Hematopoietic multipotent progenitor cell treated with erythropoietin and hydrocortisone succinate and interleukin-3 and kit ligand, for 15 days (in vitro differentiated cells): ENCODE measurements around the gene EEFSEC.

ENCODE experiments used
- DNase-seq: peaks from one replicate; pipeline ENCODE4 v3.0.0-alpha.2; 2015; ENCODE audit warnings: low spot score

Gene EEFSEC, protein sequence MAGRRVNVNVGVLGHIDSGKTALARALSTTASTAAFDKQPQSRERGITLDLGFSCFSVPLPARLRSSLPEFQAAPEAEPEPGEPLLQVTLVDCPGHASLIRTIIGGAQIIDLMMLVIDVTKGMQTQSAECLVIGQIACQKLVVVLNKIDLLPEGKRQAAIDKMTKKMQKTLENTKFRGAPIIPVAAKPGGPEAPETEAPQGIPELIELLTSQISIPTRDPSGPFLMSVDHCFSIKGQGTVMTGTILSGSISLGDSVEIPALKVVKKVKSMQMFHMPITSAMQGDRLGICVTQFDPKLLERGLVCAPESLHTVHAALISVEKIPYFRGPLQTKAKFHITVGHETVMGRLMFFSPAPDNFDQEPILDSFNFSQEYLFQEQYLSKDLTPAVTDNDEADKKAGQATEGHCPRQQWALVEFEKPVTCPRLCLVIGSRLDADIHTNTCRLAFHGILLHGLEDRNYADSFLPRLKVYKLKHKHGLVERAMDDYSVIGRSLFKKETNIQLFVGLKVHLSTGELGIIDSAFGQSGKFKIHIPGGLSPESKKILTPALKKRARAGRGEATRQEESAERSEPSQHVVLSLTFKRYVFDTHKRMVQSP

DNA sequence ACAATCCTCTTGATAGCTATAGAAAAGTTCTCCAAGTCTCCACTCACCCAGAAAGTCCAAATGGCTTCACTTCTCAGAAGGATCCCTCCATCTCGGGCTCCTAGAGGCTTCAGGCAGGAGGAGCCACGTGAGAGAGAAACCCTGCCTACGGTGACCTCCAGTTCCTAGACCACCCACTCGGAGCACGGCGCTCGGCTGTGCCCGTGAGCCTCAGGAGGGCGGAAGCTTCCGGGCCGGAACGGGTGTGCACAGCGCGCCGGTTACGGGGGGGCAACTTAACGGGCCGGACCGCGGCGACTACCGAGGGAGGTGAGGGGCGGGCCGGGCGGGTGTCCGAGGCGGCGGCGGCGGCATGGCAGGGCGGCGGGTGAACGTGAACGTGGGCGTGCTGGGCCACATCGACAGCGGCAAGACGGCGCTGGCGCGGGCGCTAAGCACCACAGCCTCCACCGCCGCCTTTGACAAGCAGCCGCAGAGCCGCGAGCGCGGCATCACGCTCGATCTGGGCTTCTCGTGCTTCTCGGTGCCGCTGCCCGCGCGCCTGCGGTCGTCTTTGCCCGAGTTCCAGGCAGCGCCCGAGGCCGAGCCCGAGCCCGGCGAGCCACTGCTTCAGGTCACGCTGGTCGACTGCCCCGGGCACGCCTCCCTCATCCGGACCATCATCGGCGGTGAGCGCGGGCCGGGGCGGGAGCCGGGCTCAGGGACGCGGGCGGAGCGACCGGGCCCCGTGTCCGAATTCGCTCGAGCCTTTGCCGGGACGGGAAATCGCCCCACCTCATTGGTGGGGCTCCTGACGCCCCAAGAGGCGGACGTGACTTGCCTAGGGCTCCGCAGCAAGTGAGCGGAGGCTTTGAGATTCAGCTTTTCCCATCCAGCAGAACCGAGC, at the start of gene EEFSEC:
Gene EEFSEC, plus strand, starts transcription at position 326 of the 886 bp plus-strand sequence. Its CDS starts 27 bp downstream, at position 353.
- DNase-seq, result peak; percentile 76

DNA sequence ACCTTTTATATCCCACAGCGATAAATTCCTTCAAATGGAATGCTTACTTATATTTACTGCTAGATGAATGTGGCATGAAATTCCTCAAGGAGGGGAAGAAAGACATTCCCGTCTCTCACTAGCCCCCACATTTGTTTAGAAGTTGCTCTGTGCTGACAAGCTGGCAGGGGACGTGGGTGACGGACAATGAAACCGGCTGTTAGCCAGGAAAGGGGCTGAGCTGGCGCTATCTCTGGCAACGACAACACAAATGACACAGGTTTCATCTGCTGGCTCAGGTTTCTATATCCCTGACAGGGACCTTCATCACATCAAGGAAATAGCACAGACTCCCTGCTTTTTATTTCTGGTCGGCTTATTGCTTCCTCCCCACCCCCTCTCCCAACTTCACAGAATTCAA, 45.4 kb upstream of the EEFSEC start:
- DNase-seq, result no peak

DNA sequence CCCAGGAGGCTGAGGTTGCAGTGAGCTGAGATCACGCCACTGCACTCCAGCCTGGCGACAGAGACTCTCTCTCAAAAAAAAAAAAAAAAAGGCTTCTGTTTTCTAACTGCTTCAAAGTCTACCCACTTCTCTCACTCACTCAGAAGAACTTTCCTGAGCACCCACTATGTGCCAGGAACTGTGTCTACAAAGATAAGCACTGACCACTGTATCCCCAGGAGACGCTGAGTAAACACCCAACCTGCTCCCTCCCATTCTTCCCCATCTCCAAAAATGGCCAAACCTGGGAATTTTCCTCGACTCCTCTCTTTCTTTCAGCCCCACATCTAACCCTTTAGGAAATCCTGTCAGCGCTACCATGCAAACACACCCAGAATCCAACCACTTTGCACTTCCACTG, 42.1 kb upstream of the EEFSEC start:
- no peak for DNase-seq

DNA sequence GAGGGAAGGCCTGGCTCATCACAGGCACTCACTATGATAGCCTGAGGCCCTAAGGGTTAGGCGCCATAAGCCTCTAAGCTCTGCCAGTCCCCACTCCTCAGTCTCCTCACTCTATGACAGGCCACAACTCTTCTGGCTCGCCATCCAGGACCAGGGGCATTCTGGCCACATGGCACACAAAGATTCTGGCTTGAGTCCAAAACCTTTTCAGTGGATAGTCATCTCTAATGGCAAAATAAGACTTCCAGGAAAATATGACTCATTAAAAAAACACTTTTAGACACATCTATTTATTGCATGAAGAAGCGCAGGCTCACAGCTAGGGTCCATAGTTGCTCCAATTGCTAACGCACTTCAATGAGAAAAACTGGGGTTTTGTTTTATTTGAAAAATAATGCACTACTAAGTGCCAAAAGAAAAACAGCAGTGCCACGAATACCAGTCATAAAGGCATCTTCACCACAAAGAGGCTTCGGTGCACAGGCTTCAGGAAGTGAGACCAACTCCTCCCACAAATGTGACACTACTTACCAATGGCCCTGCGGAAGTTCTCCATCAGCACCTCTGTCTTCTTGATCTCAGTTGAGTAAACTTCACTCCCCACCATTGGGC, 40.8 kb upstream of the EEFSEC start:
- DNase-seq, result peak; percentile 50

DNA sequence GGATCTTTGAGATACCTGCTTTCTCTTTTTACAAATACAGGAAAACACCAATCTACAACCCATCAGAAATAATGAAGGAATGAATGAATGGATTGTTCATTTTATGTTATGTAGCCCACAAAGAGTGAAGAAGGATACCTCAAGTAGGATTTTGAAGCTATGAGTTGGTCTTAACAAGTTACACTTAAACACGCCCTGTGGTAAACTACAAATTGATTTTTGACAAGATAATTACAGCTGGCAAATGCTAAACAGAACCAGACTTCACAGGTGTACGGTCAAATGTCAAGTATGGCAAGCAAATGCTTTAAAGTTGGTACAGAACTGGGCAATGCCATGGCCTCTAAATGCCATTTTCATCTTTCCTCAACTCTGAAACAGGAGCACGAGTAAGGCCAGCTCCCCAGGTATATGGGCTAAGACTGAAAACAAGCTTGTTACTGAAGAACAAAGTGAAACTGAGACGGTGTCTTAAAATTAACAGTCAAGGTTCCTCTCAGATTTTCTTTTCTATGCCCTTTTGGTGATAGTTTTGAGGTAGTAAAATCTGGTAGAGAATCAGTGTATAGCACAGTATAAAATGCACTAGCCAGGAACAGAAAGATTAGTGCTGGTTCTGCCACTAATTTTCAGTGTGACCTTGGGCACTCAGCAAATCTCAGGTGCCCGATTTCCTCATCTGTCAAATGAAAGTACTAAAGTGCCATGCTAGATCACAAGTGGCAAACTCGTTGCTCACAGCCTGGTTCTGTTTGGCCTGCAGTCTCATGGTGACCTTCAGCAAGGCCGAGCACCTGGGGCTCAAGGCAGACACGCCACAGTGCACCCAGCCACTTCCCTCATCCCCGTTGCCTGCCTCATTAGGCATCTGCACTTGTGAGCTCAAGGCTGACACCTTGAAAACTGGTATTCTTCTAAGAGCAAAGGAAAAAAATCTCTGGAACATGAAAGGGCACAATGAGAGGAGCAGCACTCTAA, 39.2 kb upstream of the EEFSEC start:
- DNase-seq, result no peak

DNA sequence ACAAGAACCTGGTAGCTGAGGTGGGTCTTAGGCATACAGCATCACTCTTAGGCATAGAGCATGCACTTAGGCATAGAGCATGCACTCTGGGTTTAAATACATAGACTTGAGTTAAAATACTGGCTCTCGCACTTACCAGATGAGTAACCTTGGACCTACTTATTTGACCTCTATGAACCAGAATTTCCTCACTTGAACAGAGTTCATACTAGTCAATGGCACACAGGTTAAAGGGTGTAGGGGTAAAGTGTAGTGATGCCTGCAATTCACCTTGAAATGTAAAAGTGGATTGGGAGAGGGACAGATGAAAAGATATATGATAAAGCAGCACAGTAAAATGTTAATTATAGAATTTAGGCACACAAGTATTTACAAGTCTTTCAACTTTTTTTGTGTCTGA, 31.3 kb upstream of the EEFSEC start:
- no peak for DNase-seq

DNA sequence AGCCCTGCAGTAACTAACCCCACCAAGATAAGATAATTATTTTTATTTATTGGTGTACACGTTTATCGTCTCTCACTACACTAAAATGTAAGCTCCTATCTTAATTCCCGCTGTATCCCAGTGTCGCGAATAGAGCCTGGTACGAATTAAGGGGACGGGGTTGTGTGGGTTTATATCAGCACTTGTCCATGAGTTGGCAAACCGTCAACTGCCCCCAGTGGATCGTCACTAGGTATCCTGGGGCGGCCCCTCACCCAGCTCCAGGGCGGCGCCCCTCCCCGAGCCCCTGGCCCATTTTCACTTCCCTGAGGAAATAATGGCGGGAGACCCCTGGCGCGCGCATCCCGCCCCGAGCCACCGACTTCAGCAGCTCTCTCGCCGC, 30.1 kb upstream of the EEFSEC start:
- DNase-seq, result no peak

DNA sequence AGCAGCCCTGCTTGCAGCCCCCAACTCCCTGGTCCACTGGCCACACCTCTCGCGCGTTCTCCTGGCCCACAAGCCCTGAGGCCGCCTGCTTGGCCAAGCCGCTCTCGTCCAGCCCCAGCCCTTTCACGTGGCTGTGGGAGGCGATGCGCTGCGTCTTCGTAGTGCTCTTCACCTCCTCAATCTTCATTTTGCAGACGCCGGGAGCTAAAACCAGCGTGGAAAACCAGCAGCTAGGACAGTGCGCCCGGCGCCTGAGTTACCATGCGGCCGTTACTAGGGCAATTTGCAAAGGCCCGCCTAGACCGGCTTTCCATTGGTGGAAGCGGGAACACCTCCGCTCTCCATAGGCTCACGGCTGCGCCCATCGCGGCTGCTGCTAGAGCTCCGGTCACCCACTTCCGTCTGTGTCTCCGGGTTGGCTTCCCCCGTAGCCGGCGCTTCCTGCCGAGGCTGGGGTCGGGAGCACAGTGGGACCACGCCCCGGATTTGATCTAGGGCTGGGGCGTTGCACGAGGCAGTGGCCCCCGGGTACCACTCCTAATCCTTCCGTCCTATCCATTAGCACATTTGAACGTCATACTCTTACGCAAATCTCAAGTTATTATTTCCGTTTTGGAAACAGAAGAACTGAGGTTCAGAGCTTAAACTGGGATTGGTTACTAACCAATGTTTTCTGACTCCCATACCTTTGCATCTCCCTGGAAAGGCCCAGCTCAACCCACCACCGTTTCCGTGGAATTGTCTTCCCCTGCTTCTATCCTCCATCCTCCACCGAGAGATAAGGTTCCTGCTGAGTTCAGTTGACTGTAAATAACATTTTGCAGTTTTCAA, 29.5 kb upstream of the EEFSEC start, which contains the start of gene RUVBL1:
Gene RUVBL1, minus strand, starts transcription at position 275 of the 831 bp plus-strand sequence. Its CDS starts 88 bp downstream, at position 187.
- peak; percentile 94 for DNase-seq

DNA sequence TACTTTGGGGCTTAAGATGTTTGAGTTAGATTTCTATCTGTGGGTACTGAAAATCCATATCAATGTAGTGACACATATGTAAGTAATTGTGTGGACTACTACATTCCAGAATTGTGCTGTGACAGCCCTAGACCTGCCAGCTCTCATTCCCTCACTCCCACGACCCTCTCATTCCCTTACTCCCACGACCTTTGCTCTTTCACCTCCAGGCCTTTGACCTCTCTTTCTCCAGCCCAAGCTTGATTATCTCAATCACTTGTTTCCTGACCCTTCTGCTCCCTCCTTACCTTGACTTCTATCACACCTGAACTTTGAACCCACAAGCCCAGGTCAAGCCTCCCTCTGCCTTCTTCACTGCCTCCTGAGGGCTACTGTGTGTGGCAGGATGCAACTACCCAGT, 26.0 kb upstream of the EEFSEC start:
- DNase-seq, result no peak

DNA sequence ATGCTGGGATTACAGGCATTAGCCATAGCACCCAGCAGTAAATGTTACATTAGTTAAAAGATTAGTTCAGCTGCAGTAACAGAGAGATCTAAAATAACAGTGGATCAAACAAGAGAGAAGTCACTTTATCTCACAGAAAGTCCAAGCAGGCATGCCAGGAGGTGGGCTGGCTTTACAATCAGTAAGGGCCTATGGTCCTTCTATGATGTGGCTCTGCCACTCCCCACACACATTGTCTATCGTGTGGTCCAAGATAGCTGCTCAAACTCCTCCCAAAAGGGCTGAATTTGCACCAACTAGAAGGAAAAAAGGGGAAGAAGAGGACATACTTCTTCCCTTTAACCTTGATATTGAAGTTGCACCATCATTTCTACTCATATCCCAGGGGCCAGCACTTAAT, 25.0 kb upstream of the EEFSEC start:
- peak; percentile 55 for DNase-seq

DNA sequence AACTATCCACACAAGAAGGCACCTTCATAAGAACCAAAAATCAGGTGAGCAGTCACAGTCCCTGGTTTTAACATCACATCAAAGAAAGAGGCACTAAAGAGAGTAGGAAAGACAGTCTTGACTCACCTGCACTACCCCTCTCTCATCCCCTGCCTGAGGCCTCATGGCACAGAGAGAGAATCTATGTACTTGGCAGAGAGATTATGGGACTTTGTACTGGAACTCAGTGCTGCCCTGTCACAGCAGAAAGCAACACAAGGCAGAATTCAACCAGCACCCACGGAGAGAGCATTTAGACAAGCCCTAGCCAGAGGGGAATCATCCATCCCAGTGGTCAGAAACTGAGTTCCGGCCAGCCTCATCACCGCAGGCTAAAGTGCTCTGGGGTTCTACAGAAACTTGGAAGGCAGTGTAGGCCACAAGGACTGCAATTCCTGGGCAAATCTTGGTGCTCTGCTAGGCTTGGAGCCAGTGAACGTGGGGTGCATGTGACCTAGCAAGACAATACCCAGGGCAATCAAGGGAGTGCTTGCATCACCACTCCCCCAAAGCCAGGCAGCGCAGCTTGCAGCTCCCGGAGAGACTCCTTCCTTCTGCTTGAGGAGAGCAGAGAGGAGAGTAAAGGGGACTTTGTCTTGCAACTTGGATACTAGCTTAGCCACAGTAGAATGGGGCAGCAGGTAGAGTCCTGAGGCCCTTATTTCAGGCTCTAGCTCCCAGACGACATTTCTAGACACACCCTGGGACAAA, 21.2 kb upstream of the EEFSEC start:
- no peak for DNase-seq

DNA sequence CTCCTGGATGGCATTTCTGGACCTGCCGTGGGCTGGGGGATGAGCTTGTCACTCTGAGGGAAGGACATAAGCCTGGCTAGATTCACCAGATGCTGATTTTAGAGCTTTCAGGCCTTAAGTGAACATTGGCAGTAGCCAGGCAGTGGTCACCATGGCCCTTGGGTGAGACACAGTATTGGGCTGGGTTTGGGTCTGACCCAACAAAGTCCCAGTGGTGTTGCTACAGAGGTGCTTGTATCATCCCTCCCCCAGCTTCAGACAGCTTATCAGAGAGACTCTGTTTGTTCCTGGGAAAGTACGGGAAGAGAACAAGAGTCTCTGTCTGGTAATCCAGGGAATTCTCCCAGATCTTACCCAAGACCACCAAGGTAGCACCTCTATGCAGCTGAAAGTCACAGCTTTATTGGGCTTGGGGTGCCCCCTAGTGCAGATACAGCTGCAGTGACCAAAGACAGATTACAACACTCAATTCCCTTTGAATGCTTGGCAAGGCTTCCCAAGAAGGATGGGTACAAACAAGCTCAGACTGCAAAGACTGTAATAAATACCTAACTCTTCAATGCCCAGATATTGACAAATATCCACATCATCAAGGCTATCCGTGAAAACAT, 19.9 kb upstream of the EEFSEC start:
- peak; percentile 68 for DNase-seq

DNA sequence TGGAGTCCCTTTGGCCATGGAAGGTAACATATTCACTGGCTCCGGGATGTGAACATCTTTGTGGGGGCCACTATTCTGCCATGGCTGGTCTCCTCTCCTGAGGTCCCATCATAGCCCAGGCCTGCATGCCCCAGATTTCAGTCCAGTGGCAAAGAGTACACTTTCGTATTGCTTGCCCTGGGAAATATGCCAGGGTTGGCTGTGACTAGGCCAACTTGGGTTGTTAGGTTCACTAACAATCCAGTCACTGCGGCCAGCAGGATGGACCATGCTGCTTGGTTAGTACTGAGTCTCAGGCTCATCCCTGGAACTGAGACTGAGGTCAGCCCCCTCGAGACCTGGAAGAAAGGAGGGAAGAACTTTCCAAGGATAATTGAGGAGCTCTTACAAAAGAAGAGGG, 9.8 kb upstream of the EEFSEC start:
- no peak for DNase-seq

DNA sequence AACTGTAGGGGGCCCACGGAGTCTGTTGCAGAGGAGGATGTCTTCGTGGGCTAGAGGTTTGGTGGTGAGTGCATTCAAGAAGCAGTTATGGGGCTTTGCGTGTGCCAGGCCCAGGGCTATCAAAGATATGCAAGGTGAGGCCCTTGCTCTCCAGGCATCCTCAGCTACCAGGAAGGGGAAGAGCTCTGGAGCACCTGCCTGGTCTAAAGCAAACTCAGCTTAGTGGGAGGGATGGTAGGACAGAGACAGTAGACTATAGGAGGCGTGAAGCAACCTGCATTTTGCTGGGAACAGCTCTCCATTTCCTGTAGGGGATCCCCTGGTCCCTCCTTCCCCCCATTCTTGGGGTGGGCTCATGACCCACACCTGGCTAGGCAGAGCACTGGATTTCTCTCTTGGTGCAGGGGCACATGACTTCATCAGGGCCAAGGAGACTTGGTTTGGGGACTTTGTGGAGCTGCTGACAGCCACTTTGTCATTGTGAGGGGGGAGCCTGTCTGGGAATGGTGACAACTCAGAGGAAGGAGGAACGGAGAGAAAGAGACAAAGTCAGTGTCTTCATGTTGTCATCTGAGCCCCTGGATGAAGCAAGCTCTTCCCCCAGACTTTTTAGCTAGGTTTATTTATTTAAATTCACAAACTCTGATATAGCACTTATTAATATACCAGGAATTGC, 8.6 kb upstream of the EEFSEC start:
- no peak for DNase-seq

DNA sequence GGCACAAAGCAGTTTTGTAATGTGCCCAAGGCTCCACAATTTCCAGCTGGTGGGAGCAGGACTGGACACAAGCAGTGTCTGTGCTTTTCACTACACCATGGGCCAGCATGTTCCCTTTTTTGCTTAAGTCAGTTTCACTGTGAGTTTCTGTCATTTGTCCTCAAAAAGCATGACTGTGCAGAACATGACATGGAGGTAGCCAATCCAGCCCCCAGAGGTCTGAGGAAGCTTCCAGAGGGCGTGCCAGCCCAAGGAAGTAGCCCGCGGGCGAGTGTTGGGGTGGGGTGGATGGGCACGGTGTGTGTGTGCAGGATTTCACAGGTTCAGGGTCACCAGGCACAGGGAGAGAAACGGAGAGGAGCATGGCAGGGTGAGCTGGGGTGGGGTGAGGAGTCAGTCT, 8.0 kb upstream of the EEFSEC start:
- DNase-seq, result no peak

DNA sequence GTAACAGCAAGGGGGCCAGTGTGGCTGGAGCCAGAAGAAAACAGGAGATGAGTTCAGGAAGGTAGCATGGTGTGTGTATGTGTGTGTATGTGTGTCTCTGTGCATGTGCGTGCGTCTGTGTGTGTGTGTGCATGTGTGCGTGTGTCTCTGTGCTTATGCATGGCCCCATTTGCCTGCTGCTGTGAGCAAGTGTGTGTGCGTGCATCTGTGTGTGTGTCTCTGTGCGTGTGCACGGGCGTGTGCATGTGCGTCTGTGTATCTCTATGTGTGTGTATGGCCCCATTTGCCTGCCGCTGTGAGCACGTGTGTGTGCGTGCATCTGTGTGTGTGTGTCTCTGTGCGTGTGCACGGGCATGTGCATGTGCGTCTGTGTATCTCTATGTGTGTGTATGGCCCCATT, 7.1 kb upstream of the EEFSEC start:
- no peak for DNase-seq

DNA sequence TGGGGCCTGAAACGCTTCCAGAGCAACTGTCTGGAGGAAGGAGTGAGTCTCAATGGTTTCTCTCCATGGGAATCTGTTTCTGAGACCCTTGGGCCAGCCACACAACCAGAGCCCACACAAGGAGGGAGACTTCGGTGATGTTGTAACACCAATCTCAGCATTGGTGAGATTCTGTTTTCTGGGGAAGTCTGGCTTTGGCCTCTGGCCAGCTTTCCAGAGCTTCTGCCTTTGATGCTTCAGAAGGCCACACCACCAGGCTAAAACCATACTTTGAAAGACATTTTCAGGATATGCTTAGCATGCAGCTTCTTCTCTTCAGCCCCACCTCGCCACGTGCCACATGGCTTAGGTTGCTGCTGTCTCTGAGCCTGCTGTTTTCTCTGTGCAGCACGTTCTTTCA, 3.6 kb upstream of the EEFSEC start:
- DNase-seq, result no peak

DNA sequence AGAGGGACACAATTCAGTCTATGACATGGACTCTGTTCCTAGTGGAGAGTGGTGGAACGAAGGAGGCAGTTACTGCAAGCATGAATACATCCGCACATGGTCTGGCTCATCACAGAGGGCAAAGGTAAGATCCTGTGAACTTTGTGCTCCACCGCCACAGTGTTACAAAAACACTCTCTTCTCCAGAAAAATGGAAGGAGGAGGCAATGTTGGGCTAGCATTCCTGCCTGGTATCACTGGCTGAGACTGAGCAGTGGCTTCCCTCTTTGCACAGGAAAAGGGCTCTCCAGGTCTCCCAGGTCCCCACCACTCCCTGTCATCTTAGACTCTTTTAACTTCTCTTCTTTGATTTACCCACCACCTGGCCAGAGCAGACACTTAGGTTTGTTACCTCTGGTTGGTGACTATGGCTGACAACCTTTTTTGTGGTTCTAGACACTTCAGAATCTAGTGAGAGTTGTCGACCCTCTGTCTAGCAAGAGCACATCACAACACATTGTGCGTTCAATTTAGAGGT, 1.5 kb upstream of the EEFSEC start:
- no peak for DNase-seq
